Retinal pigment epithelial cell (primary cell): ENCODE measurements around the gene ITM2C.

Experiments
- DNase-seq: peaks from one replicate; pipeline ENCODE4 v3.0.0-alpha.2; 2010; ENCODE audit warnings: low read depth
- H3K4me3 ChIP-seq: 2 replicates; pipeline ENCODE4 v1.5.1; 2011; ENCODE audit warnings: mild to moderate bottlenecking, low read length, control low read depth, moderate library complexity
- TF ChIP-seq, protein P1 (sequence below): conservative IDR thresholded peaks from 2 replicates; pipeline ENCODE4 v1.5.1; 2011; ENCODE audit warnings: low read depth, low read length, control low read depth, inconsistent platforms

Gene ITM2C

DNA sequence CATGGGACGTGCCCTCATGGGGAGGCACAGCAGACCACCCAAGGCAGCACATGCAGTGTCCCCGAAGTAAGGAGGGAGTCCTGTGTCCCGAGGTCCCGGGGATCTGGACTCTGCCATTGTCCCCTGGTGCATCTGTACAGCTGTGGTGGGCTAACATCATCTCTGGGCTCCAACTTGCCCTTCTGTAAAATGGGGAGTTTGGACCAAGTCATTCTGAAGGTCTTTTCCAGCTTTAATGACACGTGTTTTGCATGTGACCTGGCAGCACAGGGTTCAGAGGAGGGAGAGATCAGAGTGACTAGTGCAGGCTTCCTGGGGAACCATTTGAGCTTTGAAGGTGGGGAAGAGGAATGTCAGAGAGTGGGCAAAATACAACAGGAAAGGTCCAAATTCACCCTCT, 21.5 kb downstream of the ITM2C start:
- DNase-seq: no peak
- no peak overlapping the region for H3K4me3 ChIP-seq
- TF ChIP-seq, protein P1, sequence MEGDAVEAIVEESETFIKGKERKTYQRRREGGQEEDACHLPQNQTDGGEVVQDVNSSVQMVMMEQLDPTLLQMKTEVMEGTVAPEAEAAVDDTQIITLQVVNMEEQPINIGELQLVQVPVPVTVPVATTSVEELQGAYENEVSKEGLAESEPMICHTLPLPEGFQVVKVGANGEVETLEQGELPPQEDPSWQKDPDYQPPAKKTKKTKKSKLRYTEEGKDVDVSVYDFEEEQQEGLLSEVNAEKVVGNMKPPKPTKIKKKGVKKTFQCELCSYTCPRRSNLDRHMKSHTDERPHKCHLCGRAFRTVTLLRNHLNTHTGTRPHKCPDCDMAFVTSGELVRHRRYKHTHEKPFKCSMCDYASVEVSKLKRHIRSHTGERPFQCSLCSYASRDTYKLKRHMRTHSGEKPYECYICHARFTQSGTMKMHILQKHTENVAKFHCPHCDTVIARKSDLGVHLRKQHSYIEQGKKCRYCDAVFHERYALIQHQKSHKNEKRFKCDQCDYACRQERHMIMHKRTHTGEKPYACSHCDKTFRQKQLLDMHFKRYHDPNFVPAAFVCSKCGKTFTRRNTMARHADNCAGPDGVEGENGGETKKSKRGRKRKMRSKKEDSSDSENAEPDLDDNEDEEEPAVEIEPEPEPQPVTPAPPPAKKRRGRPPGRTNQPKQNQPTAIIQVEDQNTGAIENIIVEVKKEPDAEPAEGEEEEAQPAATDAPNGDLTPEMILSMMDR: no peak

DNA sequence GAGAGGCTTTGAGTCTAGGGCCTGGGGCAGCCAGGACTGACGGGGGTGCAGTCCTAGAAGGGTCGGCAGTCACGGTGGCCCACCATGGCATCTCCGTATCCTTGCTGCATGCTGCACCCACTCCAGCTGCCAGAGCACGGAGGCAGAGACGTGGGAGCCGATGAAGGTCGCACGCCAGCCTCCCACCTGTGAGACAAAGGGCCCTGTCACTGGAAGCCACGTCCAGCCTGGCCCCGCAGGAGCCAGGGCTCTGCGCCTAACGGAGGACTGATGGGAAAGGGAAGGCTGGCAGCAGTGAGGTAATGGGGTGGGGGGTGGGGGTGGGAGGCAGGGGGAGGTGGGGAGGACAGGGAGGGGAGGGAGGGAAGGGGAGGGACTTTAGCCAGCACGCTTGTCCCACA, 21.9 kb downstream of the ITM2C start:
- TF ChIP-seq, protein P1: no peak
- H3K4me3 ChIP-seq: no peak overlapping the region
- no peak for DNase-seq

DNA sequence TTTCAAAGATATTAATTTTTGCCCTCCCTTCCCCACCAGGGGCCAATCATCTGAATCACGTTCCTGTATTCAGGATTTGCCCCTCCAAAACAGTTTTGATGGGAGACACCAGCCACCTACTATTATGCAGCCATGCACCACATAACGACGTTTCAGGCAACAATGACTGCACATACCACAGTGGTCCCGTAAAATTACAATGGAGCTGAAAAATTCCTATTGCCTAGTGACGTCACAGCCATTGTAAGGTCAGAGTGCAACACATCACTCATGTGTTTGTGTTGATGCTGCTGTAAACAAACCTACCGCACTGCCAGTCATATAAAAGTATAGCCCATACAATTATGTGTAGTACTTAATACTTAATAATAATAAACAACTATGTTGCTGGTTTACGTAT, 22.6 kb downstream of the ITM2C start:
- no peak for DNase-seq
- TF ChIP-seq, protein P1: no peak
- no peak overlapping the region for H3K4me3 ChIP-seq

DNA sequence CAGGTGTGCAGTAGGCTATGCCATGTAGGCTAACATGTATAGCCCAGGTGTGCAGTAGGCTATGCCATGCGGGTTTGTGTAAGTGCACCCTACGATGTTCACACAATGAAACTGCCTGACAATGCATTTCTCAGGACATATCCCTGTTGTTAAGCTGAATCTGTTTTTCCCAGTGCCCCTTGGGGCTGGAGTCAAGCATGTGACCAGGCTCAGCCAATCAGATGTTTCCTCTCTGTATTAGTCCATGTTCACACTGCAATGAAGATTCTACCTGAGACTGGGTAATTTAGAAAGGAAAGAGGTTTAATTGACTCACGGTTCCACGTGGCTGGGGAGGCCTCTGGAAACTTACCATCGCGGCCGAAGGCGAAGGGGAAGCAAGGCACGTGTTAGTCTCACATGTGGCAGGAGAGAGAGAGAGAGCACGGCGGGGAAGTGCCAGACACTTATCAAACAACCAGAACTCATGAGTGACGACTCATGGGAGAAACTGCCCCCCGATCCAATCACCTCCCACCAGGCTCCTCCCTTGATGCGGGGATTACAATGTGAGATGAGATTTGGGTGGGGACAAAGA, 24.2 kb downstream of the ITM2C start:
- DNase-seq: no peak
- H3K4me3 ChIP-seq: no peak overlapping the region
- TF ChIP-seq, protein P1: no peak

DNA sequence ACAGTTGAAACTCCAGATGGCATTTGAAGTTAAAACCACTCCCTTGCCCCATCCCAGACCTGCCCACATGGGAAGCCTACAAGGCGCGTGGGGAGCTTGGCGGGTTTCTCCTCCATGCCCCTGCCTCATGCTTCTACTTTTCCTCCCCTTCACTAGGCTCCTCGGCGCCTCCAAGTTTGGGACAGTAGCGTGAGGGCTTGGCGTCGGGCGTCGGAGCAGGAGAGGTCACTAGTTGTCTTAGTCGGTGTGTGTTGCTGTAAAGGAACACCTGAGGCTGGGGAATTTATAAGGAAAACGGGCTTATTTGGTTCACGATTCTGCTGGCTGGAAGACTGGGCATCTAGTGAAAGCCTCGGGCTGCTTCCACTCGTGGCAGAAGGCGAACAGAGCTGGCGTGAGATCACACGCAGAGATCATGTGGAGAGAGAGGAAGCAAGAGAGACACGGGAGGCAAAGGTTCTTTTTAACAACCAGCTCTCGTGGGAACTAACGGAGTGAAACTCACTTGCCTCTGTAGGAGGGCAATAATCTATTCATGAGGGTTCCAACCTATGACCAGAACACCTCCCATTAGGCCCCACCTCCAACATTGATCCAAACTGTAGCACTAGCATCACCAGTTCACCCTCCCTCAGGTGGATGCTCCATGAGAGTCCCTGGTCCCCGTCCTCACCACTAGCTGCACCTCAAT, 25.3 kb downstream of the ITM2C start:
- TF ChIP-seq, protein P1: no peak
- H3K4me3 ChIP-seq: no peak overlapping the region
- DNase-seq: no peak

DNA sequence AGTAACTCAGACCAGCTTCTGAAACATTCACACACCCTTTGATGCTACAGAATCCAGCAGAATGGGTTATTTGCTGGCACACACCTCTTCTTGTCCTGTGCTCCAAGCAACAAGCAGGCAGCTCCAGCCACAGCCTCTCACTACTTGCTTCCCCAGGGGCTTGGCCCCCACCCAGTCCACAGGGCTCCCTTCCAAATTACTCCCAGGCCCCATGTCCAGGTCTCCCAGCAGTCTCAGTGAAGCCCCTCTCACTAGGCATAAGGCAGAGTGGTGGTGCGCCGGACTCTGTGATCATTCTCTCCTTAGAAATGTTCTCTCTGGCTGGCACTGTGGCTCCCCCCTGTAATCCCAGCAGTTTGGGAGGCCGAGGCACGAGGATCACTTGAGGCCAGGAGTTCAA, 25.9 kb downstream of the ITM2C start:
- DNase-seq: no peak
- TF ChIP-seq, protein P1: no peak
- H3K4me3 ChIP-seq: no peak overlapping the region

DNA sequence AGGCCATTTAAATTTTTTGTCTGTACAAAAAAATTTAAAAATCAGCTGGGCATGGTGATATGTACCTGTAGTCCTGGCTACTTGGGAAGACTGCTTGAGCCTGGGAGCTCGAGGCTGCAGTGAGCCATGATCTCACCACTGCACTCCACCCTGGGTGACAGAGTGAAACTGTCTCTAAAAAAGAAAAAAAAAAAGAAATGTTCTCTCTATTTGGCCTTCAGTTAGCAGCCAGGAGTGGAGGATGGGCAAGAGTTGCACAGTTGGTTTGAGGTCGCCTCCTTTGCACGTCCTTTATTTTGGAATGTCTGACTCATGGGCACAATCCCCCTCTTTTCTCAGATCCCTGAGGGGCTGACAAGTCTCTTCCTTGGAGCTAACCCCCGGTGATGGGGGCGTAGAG, 26.3 kb downstream of the ITM2C start:
- no peak for DNase-seq
- TF ChIP-seq, protein P1: no peak
- H3K4me3 ChIP-seq: no peak overlapping the region
